H1 (cell line): ENCODE data around the gene TENT5A. TPM values are rescaled to one million over a fixed set of nuclear protein-coding genes. Genes with fewer than 3 reads are reported as not detected.

ENCODE experiments used
- CEBPB ChIP-seq: IDR thresholded peaks from 2 replicates; pipeline ENCODE4 v1.6.1; 2012; ENCODE audit warnings: low read depth, low read length
- CHD7 ChIP-seq: fragments of 300-600 bp; sonication (generic); IDR thresholded peaks from 2 replicates; pipeline ENCODE4 v1.7.1; 2012; ENCODE audit warnings: low read length, moderate library complexity, mild to moderate bottlenecking, inconsistent platforms; ENCODE audit not compliant: insufficient replicate concordance
- GABPA ChIP-seq: IDR thresholded peaks from 2 replicates; pipeline ENCODE4 v1.6.1; 2011; ENCODE audit warnings: mild to moderate bottlenecking, low read length, moderate library complexity, borderline replicate concordance; ENCODE audit not compliant: insufficient read depth
- RXRA ChIP-seq: IDR thresholded peaks from 2 replicates; pipeline ENCODE4 v1.6.1; 2011; ENCODE audit warnings: low read depth, mild to moderate bottlenecking, low read length, moderate library complexity; ENCODE audit not compliant: insufficient read depth
- polyA plus RNA-seq, 7 experiments: library from polyadenylated mRNA; depleted of rRNA in 3 of 7; stranded (reverse) in 5 of 7; unstranded in 2 of 7; fragments of >200 nt in 5 of 7; fragments of 200-250 nt in 2 of 7; gene quantifications; 1 replicate in 5 of 7; 2 replicates in 1 of 7; 4 replicates in 1 of 7; pipeline versions ENCODE4 v1.2.1 to v1.2.3, GENCODE V29; 2011 to 2013; ENCODE audit warnings: missing spikeins in 2 of 7, mixed read lengths in 2 of 7
- total RNA-seq: library from RNA; stranded (reverse); fragmentation: NEBNext Ultra II Directional; extraction: Animal tissue kit (Norgen Biotek cat#: 25700); gene quantifications from 2 replicates; pipeline ENCODE4 v1.2.1, GENCODE V29; 2021

TENT5A gene
- total and polyA plus RNA-seq, 2 of the 8 experiments (the other 6 are each of a cell fraction or from before 2014, with no cell fraction given), result 0.91 to 2.9 TPM

GRCh38 chr6:81767163-81767891 lies 14.8 kb upstream of the TENT5A start (continued):
- TF ChIP-seq CHD7 (no peak), GABPA (no peak), CEBPB (no peak), RXRA (no peak)
